NT2/D1 (cell line): ENCODE data around the gene CNMD.

Experiments
- DNase-seq: peaks from one replicate; pipeline ENCODE4 v3.0.0-alpha.2; 2011; ENCODE audit warnings: low read depth, low spot score
- H3K27me3 ChIP-seq: 2 replicates; pipeline ENCODE4 v1.6.0; 2011; ENCODE audit warnings: mild to moderate bottlenecking; ENCODE audit not compliant: insufficient read length, insufficient read depth
- H3K36me3 ChIP-seq: 2 replicates; pipeline ENCODE4 v1.6.1; 2011; ENCODE audit warnings: mild to moderate bottlenecking, low read length, mixed read lengths; ENCODE audit not compliant: insufficient read depth, insufficient read length
- H3K4me1 ChIP-seq: 2 replicates; pipeline ENCODE4 v1.5.1; 2011; ENCODE audit not compliant: insufficient read depth, insufficient read length
- H3K4me3 ChIP-seq: 2 replicates; pipeline ENCODE4 v1.5.1; 2011; ENCODE audit warnings: low read depth; ENCODE audit not compliant: insufficient read length
- H3K9ac ChIP-seq: 2 replicates; pipeline ENCODE4 v1.6.0; 2011; ENCODE audit warnings: low read depth; ENCODE audit not compliant: insufficient read length
- H3K9me3 ChIP-seq: 2 replicates; pipeline ENCODE4 v1.5.1; 2011; ENCODE audit warnings: mild to moderate bottlenecking, low read length; ENCODE audit not compliant: insufficient read depth
- SUZ12 ChIP-seq: IDR thresholded peaks from 2 replicates; pipeline ENCODE4 v1.6.1; 2011; ENCODE audit not compliant: insufficient read length, insufficient read depth; ENCODE audit errors: extremely low read depth
- YY1 ChIP-seq: IDR thresholded peaks from 2 replicates; pipeline ENCODE4 v1.6.1; 2011; ENCODE audit not compliant: insufficient read length, insufficient read depth
- ZNF274 ChIP-seq: IDR thresholded peaks from 2 replicates; pipeline ENCODE4 v1.6.1; 2011; ENCODE audit warnings: mild to moderate bottlenecking, low read depth, low read length

The CNMD gene

DNA sequence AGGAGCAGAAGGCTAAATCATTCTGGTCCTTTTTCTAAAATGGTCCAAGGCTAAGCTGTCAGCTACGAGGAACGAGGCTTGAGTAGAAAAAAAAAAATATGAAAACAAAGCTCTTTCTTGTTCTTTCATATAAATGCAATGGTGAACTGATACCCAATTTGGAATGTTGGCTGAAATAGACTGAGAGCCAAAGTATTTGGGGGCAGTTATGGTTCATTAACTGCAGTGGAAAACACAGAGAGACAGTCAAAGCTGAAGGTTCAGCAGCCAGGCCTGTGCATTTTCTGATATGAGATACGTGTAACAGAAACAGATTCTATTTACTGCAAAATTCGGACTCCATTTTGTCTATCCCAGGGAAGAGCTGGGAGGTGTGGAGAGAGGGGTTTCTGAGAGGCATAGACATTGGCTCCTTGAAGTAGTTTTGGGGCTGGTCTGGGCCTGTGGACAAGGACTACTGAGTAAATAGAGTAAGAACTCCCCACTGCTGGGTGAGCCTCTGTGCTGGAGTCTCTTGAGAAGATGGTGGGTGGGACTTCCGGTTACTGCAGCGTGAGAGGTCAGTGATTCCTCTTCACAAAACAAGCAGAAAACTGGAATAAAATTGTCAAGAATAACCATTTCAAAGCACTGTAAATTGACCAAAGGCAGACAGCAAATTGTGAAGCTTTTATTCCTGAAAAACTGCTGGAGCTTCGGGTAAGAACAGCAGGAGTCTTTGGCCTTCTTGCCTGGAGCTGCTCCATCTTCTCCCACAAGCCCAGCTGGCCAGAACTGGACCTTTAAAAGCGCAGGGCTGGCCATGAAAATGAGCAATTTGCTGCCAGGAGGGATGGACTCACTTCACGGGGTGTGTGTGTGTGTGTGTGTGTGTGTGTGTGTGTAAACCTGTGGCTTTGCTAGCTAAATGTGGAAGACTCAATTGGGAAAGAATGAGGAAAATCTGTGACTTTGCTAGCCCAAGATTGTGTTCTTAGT, 43.1 kb upstream of the CNMD start:
- Histone ChIP-seq H3K4me1 (no peaks in the 10 kb centered on the region), H3K27me3 (no peaks in the 10 kb centered on the region), H3K4me3 (no peak overlapping the region), H3K36me3 (no peaks in the 10 kb centered on the region), H3K9me3 (no peaks in the 10 kb centered on the region), H3K9ac (no peak overlapping the region)
- DNase-seq = no peak
- TF ChIP-seq SUZ12 = no peak
- TF ChIP-seq ZNF274 = no peak
- no peak for TF ChIP-seq YY1

DNA sequence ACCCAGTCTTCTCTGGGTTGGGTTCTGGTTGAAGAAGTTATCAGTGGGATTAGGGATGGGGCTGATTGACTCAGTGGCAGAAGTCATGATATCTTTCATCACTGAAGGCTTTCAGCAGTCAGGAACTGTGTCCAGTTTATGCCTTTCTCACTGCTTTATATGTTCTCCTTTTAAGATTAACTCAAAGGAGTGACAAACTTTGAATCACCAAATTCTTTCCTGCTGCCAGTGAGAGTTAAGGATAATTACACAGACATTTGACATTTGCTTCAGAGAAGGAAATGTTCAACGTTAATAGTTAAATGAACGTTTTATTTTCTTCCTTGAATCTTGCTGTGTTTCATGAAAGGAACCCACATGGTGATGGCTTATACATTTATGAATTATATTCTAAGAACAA, 41.0 kb upstream of the CNMD start:
- no peak for DNase-seq
- Histone ChIP-seq H3K4me1 (no peaks in the 10 kb centered on the region), H3K36me3 (no peaks in the 10 kb centered on the region), H3K4me3 (no peak overlapping the region), H3K27me3 (no peaks in the 10 kb centered on the region), H3K9me3 (no peaks in the 10 kb centered on the region), H3K9ac (no peak overlapping the region)
- TF ChIP-seq ZNF274 = no peak
- no peak for TF ChIP-seq YY1
- no peak for TF ChIP-seq SUZ12

DNA sequence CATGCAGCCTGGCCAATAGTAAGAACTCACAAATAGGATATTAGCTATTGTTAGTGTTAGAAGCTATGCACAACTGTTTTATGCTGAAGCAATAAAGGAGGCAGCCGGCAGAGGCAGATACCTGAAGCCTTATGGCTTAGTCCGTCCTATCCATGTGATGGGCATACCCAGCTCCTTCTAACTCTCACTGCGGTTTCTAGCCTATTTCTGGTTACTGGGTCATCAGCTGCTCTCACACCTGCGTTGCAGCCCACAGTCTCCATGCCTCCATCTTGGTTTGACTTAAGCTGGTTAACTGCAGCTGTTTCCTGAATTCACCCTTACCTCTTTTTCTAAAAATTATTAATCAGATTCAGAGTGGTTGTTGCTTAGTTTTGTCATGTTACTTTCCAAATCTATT, 40.5 kb upstream of the CNMD start:
- H3K9me3 ChIP-seq = no peaks in the 10 kb centered on the region
- DNase-seq = no peak
- TF ChIP-seq ZNF274 = no peak
- no peak for TF ChIP-seq SUZ12
- no peak for TF ChIP-seq YY1
- no peaks in the 10 kb centered on the region for H3K4me1 ChIP-seq
- no peaks in the 10 kb centered on the region for H3K27me3 ChIP-seq
- H3K9ac ChIP-seq = no peak overlapping the region
- no peak overlapping the region for H3K4me3 ChIP-seq
- no peaks in the 10 kb centered on the region for H3K36me3 ChIP-seq

DNA sequence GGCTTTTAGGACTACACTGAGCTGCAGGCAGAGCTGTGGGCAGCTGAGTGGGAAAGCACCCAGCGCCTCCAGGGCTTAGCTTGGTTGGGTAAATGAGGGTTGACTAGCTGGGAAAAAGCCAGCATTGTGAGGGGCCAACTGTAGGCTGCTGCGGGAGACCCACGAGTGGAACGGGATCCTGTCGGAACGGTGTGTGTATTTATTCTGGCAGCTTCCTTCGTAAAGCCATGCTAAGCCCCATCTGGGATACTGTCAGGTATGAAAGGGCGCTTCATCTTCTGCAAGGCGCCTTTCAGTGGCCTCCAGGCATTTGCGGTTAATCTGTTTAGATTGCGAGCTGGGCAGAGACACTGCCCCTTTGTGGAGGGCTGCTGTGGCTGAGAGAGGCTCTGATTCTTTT, 39.5 kb upstream of the CNMD start:
- H3K9ac ChIP-seq = no peak overlapping the region
- H3K36me3 ChIP-seq = no peaks in the 10 kb centered on the region
- H3K27me3 ChIP-seq = no peaks in the 10 kb centered on the region
- DNase-seq = no peak
- no peaks in the 10 kb centered on the region for H3K4me1 ChIP-seq
- H3K9me3 ChIP-seq = no peaks in the 10 kb centered on the region
- no peak overlapping the region for H3K4me3 ChIP-seq
- TF ChIP-seq SUZ12 = no peak
- no peak for TF ChIP-seq YY1
- TF ChIP-seq ZNF274 = no peak

DNA sequence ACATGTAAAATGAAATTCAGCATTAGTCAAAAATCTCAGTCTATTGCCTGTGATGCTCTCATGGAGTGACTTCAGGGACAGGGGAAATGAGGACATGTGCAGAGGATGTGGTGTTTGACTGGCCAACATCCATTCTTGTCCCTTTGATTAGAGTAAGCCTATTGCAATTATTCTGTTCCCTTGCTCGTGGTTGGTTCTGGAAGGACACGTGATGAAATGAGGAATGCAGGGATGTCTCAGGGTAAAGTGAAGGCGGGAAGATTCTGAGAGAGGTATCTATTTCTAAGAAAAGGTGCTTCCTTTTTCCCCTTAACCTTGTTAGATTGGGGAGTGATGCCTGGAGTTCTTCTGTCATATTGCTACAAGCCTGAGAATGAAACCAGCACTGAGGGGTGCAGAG, 37.1 kb upstream of the CNMD start:
- no peak overlapping the region for H3K9ac ChIP-seq
- no peaks in the 10 kb centered on the region for H3K36me3 ChIP-seq
- no peak for TF ChIP-seq ZNF274
- TF ChIP-seq YY1 = no peak
- TF ChIP-seq SUZ12 = no peak
- DNase-seq = no peak
- no peak overlapping the region for H3K4me3 ChIP-seq
- H3K9me3 ChIP-seq = no peaks in the 10 kb centered on the region
- H3K27me3 ChIP-seq = no peaks in the 10 kb centered on the region
- no peaks in the 10 kb centered on the region for H3K4me1 ChIP-seq

DNA sequence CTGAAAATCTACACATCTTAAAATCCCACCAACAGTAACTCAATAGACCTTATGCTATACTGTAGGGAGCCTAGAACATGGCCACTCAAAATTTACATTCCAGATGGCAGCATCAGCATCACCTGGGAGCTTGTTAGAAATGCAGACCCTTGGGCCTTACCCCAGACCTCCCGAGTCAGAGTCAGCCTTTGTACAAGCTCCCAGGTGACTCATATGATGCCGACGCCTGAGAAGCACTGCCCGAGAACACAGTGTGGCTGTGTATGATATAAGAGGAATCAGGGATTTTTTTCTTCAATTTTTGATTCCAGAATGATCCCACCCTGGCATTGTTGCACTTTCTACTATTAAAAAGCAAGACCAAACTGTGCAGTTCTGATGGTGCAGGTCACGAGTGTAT, 35.9 kb upstream of the CNMD start:
- no peaks in the 10 kb centered on the region for H3K36me3 ChIP-seq
- DNase-seq = no peak
- no peaks in the 10 kb centered on the region for H3K4me1 ChIP-seq
- no peak overlapping the region for H3K9ac ChIP-seq
- H3K27me3 ChIP-seq = no peaks in the 10 kb centered on the region
- no peak overlapping the region for H3K4me3 ChIP-seq
- H3K9me3 ChIP-seq = no peaks in the 10 kb centered on the region
- no peak for TF ChIP-seq ZNF274
- no peak for TF ChIP-seq SUZ12
- TF ChIP-seq YY1 = no peak

DNA sequence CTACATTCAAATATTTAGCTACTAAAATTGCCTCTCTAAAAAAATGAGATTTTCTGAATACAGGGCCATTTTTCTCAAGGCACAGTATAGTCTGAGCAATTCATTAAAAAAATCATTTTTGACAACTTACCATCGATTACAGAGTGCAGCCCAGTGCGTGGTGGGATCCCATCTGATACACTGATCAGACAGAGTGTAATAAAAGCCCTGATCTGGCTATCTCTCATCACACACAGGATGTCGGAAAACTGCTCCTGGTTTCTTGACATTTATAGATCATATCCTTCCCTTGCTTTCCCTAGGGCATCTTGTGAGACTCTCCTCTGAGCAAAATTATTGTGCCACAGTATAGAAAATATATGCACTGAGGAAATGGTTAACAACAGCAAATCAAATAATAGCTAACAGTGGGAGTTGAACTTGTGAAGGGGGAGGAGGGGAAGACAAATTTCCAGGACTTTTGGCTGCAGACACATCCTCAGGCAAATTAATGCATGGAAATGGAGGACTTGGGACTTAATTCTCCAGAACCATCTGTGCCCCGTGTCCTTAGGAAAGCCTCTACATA, 28.4 kb upstream of the CNMD start:
- TF ChIP-seq SUZ12 (no peak), YY1 (no peak), ZNF274 (no peak)
- H3K27me3 ChIP-seq = no peaks in the 10 kb centered on the region
- no peak for DNase-seq
- H3K9me3 ChIP-seq = no peaks in the 10 kb centered on the region
- no peaks in the 10 kb centered on the region for H3K4me1 ChIP-seq
- H3K9ac ChIP-seq = no peak overlapping the region
- no peaks in the 10 kb centered on the region for H3K36me3 ChIP-seq
- no peak overlapping the region for H3K4me3 ChIP-seq
